Heart left ventricle (tissue), 16 donors: ENCODE data around the gene CNKSR1. TPM values are rescaled to one million over a fixed set of nuclear protein-coding genes. Genes with fewer than 3 reads are reported as not detected.

Experiments used
- ATAC-seq, 4 donors: fragments of 200-7000 bp; cut with Tn5 transposase; one replicate each; pipeline ENCODE4 v1.9.1; 2020 to 2022; ENCODE audit warnings: moderate library complexity in 4 of 4, mild to moderate bottlenecking in 3 of 4, moderate number of reproducible peaks in 1 of 4
- DNase-seq, 5 donors: peaks; one replicate each; pipeline ENCODE4 v3.0.0-alpha.2; 2020
- H3K27ac ChIP-seq, 12 donors: fragments of 200-600 bp; sonication (generic) in 4 of 12; one replicate each; pipeline versions ENCODE4 v1.5.0 to v1.8.0; 2016 to 2022; ENCODE audit warnings: mild to moderate bottlenecking in 2 of 12
- H3K27me3 ChIP-seq, 9 donors: fragments of 200-600 bp; sonication (generic) in 2 of 9; one replicate each; pipeline versions ENCODE4 v1.5.1 to v1.8.0; 2016 to 2022; ENCODE audit warnings: mild to moderate bottlenecking in 3 of 9
- H3K36me3 ChIP-seq, 9 donors: fragments of 200-600 bp; sonication (generic) in 2 of 9; one replicate each; pipeline versions ENCODE4 v1.5.0 to v1.8.0; 2018 to 2022; ENCODE audit warnings: mild to moderate bottlenecking in 2 of 9
- H3K4me1 ChIP-seq, 12 donors: fragments of 200-600 bp; sonication (generic) in 4 of 12; one replicate each; pipeline versions ENCODE4 v1.5.0 to v1.8.0; 2016 to 2022; ENCODE audit warnings: mild to moderate bottlenecking in 3 of 12
- H3K4me3 ChIP-seq, 12 donors: fragments of 200-600 bp; sonication (generic) in 4 of 12; one replicate each; pipeline versions ENCODE4 v1.5.0 to v1.8.0; 2017 to 2022; ENCODE audit warnings: mild to moderate bottlenecking in 9 of 12, moderate library complexity in 4 of 12
- H3K9me3 ChIP-seq, 12 donors: fragments of 200-600 bp; sonication (generic) in 4 of 12; one replicate each; pipeline versions ENCODE4 v1.5.0 to v1.8.0; 2016 to 2022; ENCODE audit warnings: mild to moderate bottlenecking in 1 of 12
- POLR2A ChIP-seq, 2 donors: fragments of 450-650 bp; IDR thresholded peaks; one replicate each; pipeline ENCODE4 v1.6.1; 2017; ENCODE audit warnings: antibody characterized with exemption in 2 of 2, mild to moderate bottlenecking in 2 of 2, moderate library complexity in 2 of 2
- WGBS, 4 donors: extraction: QIAGEN DNeasy Blood & Tissue Kit in 2 of 4; methylation state at CpG; one replicate each; pipeline versions ENCODE4 v1.1.5 to v1.1.7; 2013 to 2018; 5-methylcytosine and 5-hydroxymethylcytosine counted together
- intact Hi-C, 10 donors: fragments of 100-400 bp; cut with DNase I; formaldehyde crosslinking; loops; one replicate each; pipeline versions ENCODE4 v1.11.1 to v1.14.2; 2022
- polyA plus RNA-seq, 2 donors: library from polyadenylated mRNA; stranded (reverse); fragments of 200-250 nt; gene quantifications; one replicate each; pipeline ENCODE4 v1.2.3, GENCODE V29; 2013
- total RNA-seq, 9 donors: library from RNA; depleted of rRNA in 2 of 9; stranded (reverse); fragments of >200 nt in 2 of 9; fragmentation: NEBNext Ultra II Directional in 3 of 9; extraction: Animal tissue kit (Norgen Biotek cat#: 25700) in 3 of 9; gene quantifications; one replicate each; pipeline versions ENCODE4 v1.1.0 to v1.2.4, GENCODE V29; 2016 to 2023
- TF ChIP-seq, protein P1 (sequence below), 12 donors: fragments of 200-600 bp; sonication (generic) in 4 of 12; IDR thresholded peaks; one replicate each; pipeline versions ENCODE4 v1.5.0 to v1.8.0; 2018 to 2022; ENCODE audit warnings: antibody characterized with exemption in 12 of 12, mild to moderate bottlenecking in 5 of 12
- donor health status: ischemic (EF 13 %, LVEDD 7.1; RV severe dilation, severe dysfunction).
- donor health status: healthy with polysubstance abuse.
- donor health status: DM: no; HTN: yes; CAD: no.
- donor health status: DM: no; HTN: no; CAD: no.
- donor health status: ischemic (EF 25% LVEDD 6.9; RV normal size, moderate dysfunction).
- donor health status: ischemic (EF 25% LVEDD 5.7; RV mildly dilated, moderate dysfunction).
- donor health status: healthy.
- donor health status: DM: yes; HTN: yes; CAD: no.
- donor health status: ischemic (EF 35%, LVEDD 5.7; RV mildly dilated, moderate dysfunction).
- donor health status: nonischemic (EF 11% LVEDD 7.7; RV severe dilation, severe dysfunction).
- donor health status: DM: yes; HTN: yes; CAD: no.
- donor health status: PGD.
- donor health status: ischemic (EF 29% LVEDD 5.4; RV normal size, mild dysfunction).
- donor health status: nonischemic (EF 23%, LVEDD 6.1; RV moderate dilation, normal function).

CNKSR1 gene
- total and polyA plus RNA-seq, 11 donors = 0.60 to 3.4 (median 1.4) TPM; not detected in 1

- Histone ChIP-seq H3K4me3 (no peak overlapping the region), H3K9me3 (no peaks in the 10 kb centered on the region), H3K4me1 (no peaks in the 10 kb centered on the region), H3K36me3 (no peaks in the 10 kb centered on the region), H3K27me3 (peaks cover 0 to 6% (median 0%) of the 10 kb centered on the region in 9 donors), H3K27ac (no peak overlapping the region)
- peak in 3 of 4 donors; percentile 64 to 82 (median 75) for ATAC-seq
- intact Hi-C loops = no loop called here
- 47 to 59% (median 54%) methylated on average over 11 of the region's 11 CpGs for WGBS, 4 donors
- peak in 4 of 5 donors; percentile 25 to 69 (median 58) for DNase-seq
- no peak for TF ChIP-seq POLR2A (IDR thresholded peaks at IDR 0.05)
- TF ChIP-seq, protein P1, sequence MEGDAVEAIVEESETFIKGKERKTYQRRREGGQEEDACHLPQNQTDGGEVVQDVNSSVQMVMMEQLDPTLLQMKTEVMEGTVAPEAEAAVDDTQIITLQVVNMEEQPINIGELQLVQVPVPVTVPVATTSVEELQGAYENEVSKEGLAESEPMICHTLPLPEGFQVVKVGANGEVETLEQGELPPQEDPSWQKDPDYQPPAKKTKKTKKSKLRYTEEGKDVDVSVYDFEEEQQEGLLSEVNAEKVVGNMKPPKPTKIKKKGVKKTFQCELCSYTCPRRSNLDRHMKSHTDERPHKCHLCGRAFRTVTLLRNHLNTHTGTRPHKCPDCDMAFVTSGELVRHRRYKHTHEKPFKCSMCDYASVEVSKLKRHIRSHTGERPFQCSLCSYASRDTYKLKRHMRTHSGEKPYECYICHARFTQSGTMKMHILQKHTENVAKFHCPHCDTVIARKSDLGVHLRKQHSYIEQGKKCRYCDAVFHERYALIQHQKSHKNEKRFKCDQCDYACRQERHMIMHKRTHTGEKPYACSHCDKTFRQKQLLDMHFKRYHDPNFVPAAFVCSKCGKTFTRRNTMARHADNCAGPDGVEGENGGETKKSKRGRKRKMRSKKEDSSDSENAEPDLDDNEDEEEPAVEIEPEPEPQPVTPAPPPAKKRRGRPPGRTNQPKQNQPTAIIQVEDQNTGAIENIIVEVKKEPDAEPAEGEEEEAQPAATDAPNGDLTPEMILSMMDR (IDR thresholded peaks at IDR 0.05) = no peak
Measured at GRCh38 chr1:26218906-26219494, 41.7 kb downstream of the CNKSR1 start.

- Histone ChIP-seq H3K4me1 (peaks cover 0 to 8% (median 0%) of the 10 kb centered on the region in 12 donors), H3K27ac (no peak overlapping the region), H3K27me3 (peaks cover 0 to 6% (median 0%) of the 10 kb centered on the region in 9 donors), H3K36me3 (no peaks in the 10 kb centered on the region), H3K4me3 (no peak overlapping the region), H3K9me3 (no peaks in the 10 kb centered on the region)
- DNase-seq (no peak), ATAC-seq (no peak)
- no peak for TF ChIP-seq POLR2A (IDR thresholded peaks at IDR 0.05)
- TF ChIP-seq, protein P1 (IDR thresholded peaks at IDR 0.05) = no peak
- intact Hi-C loops = no loop called here
- 68 to 79% (median 75%) methylated on average over 19 to 27 of the region's 27 CpGs for WGBS, 4 donors
Measured at GRCh38 chr1:26220199-26220912, 43.1 kb downstream of the CNKSR1 start.

DNA sequence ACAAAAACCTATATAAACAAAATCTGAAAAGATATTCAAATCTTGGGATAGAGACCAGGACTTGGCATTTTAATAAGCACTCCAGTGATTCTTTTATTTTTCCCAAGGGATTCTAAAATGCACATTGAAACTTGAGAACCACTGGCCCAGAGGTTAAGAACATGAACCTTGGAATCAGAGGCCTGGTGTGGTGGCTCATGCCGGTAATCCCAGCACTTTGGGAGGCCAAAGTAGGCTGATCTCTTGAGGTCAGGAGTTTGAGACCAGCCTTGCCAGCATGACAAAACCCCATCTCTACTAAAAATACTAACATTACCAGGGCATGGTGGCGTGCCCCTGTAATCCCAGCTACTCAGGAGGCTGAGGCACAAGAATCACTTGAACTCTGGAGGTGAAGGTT is 43.8 kb downstream of the CNKSR1 start:
- Histone ChIP-seq H3K27ac (no peak overlapping the region), H3K27me3 (peaks cover 0 to 11% (median 0%) of the 10 kb centered on the region in 9 donors), H3K9me3 (no peaks in the 10 kb centered on the region), H3K4me1 (peaks cover 0 to 15% (median 5%) of the 10 kb centered on the region in 12 donors), H3K4me3 (no peak overlapping the region), H3K36me3 (no peaks in the 10 kb centered on the region)
- intact Hi-C loops = no loop called here
- no peak for TF ChIP-seq POLR2A (IDR thresholded peaks at IDR 0.05)
- TF ChIP-seq, protein P1 (IDR thresholded peaks at IDR 0.05) = no peak
- ATAC-seq (no peak), DNase-seq (no peak)
- WGBS, 4 donors = 86 to 97% (median 90%) methylated on average over 2 of the region's 2 CpGs

- DNase-seq (no peak), ATAC-seq (peak in 1 of 4 donors; percentile 50)
- peak overlapping the region in 8 of 12 donors; percentile 39 to 69 (median 56) for H3K27ac ChIP-seq
- TF ChIP-seq, protein P1 (IDR thresholded peaks at IDR 0.05) = no peak
- TF ChIP-seq POLR2A (IDR thresholded peaks at IDR 0.05) = no peak
- H3K27me3 ChIP-seq = peaks cover 0 to 17% (median 0%) of the 10 kb centered on the region in 9 donors
- peak overlapping the region in 9 of 12 donors; percentile 44 to 72 (median 57) for H3K4me3 ChIP-seq
- H3K36me3 ChIP-seq = no peaks in the 10 kb centered on the region
- H3K9me3 ChIP-seq = no peaks in the 10 kb centered on the region
- H3K4me1 ChIP-seq = peaks cover 0 to 15% (median 5%) of the 10 kb centered on the region in 12 donors
- intact Hi-C loops = loop anchor here in 3 of 10 donors (5.0 kb wide), 2 partner anchors 52 to 57 kb away; partner anchors contain the start of genes ZNF593OS (in 2 of the 3), C1orf232 (in 1 of the 3) and ZNF593 (in 1 of the 3)
- WGBS, 4 donors = 63 to 80% (median 71%) methylated on average over 7 of the region's 7 CpGs
Measured at GRCh38 chr1:26224606-26225005, 47.3 kb downstream of the CNKSR1 start.
